Measurements from ENCODE around the gene ASTN2. TPM values are rescaled to one million over a fixed set of nuclear protein-coding genes. Genes with fewer than 3 reads are reported as not detected.

Gene ASTN2
- total RNA-seq, 5 donors from 2014 or later (not counting 1 experiment from before 2014, with no cell fraction given), result 3.7 to 4.8 (median 4.4) TPM

DNA sequence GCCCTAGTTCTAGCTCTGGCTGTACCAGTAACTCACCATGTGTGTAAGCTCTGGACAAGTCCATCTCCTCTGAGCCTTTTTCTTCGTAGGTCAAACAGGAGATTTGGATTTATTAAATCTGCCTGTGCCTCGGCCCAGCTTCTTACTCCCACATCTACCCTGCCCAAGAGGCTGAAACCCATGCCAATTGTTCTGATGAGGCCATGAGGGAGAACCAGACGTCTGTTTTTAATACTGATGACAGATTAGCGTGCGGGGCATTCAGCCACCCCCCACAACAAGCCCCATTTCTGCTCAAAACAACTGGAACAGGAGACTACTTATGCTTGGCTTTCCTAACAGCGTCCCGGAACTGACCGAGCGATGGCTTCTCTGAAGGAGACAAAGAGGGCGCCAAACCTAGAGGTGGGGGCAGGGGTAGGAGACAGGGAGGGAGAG, 808.9 kb downstream of the ASTN2 start:
- no peaks in the 10 kb centered on the region for H3K27me3 ChIP-seq (replicated peaks in 1 of 2; ENCODE audit: control insufficient read depth in 2 of 2, extremely low read depth in 1 of 2, insufficient read depth in 2 of 2, low read length in 1 of 2)
- no peak overlapping the region for H3K4me3 Mint-ChIP-seq

DNA sequence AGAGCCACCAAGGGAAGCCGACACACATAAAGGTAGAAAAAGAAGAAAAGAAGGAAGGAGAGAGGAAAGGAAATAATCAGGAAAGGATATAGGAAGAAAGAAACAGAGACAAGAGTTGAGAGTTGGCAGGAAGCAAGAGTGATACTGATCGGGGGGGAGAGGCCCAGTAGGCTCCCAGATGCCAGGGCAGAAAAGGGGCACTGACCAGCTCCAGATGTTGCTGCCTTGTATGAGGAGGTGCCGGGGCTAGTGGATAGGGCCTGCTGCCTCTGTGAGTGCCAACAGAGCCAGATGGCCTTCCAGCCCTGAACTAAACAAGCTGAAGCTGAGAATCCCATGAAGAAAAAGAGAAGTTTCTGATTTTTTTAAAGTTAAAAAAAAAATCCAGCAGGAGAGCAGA, 809.8 kb downstream of the ASTN2 start:
- ChIA-PET POLR2A (no interaction called here), CTCF (no interaction called here)
- ATAC-seq (replicated peaks in 1 of 4) (no peak), DNase-seq (no peak)
- Histone ChIP-seq H3K27me3 (replicated peaks in 1 of 2; ENCODE audit: control insufficient read depth in 2 of 2, extremely low read depth in 1 of 2, insufficient read depth in 2 of 2, low read length in 1 of 2) (no peaks in the 10 kb centered on the region), H3K4me1 (ENCODE audit: control insufficient read depth in 1 of 2, extremely low read depth in 1 of 2, insufficient read depth in 2 of 2, low read length in 2 of 2) (no peaks in the 10 kb centered on the region), H3K27ac (ENCODE audit: low read length) (no peak overlapping the region), H3K36me3 (ENCODE audit: control insufficient read depth in 2 of 2, extremely low read depth in 1 of 2, insufficient read depth in 1 of 2, low read length in 1 of 2) (peaks cover 0 to 4% of the 10 kb centered on the region in 2 donors), H3K9me3 (no peaks in the 10 kb centered on the region), H3K4me3 (ENCODE audit: control insufficient read depth in 1 of 2, extremely low read depth in 1 of 2, low read length in 1 of 2) (no peak overlapping the region)
- no peaks in the 10 kb centered on the region for H3K27me3 Mint-ChIP-seq
- no peak overlapping the region for H3K4me3 Mint-ChIP-seq
- no peak overlapping the region for H3K27ac Mint-ChIP-seq
- H3K36me3 Mint-ChIP-seq, result peaks cover 41% of the 10 kb centered on the region
- peaks cover 0 to 4% (median 0%) of the 10 kb centered on the region in 3 donors for H3K9me3 Mint-ChIP-seq
- H3K4me1 Mint-ChIP-seq, result no peaks in the 10 kb centered on the region
- WGBS (ENCODE audit: insufficient coverage), result 87% methylated on average over 3 of the region's 3 CpGs

More for the DNA sequence above, 808.9 kb downstream of the ASTN2 start:
- H3K27me3 Mint-ChIP-seq, result no peaks in the 10 kb centered on the region
- H3K9me3 Mint-ChIP-seq, result peaks cover 0 to 4% (median 0%) of the 10 kb centered on the region in 3 donors
- WGBS (ENCODE audit: insufficient coverage), result 100% methylated on average over 5 of the region's 10 CpGs
- no peak overlapping the region for H3K27ac ChIP-seq (ENCODE audit: low read length)
- ATAC-seq (replicated peaks in 1 of 4) (no peak), DNase-seq (no peak)
- POLR2A ChIA-PET, result no interaction called here
- CTCF ChIA-PET, result no interaction called here
- no peaks in the 10 kb centered on the region for H3K4me1 Mint-ChIP-seq
- peaks cover 0 to 4% of the 10 kb centered on the region in 2 donors for H3K36me3 ChIP-seq (ENCODE audit: control insufficient read depth in 2 of 2, extremely low read depth in 1 of 2, insufficient read depth in 1 of 2, low read length in 1 of 2)
- H3K4me3 ChIP-seq (ENCODE audit: control insufficient read depth in 1 of 2, extremely low read depth in 1 of 2, low read length in 1 of 2), result no peak overlapping the region
- no peak overlapping the region for H3K27ac Mint-ChIP-seq
- H3K36me3 Mint-ChIP-seq, result peaks cover 41% of the 10 kb centered on the region
- no peaks in the 10 kb centered on the region for H3K9me3 ChIP-seq
- no peaks in the 10 kb centered on the region for H3K4me1 ChIP-seq (ENCODE audit: control insufficient read depth in 1 of 2, extremely low read depth in 1 of 2, insufficient read depth in 2 of 2, low read length in 2 of 2)

DNA sequence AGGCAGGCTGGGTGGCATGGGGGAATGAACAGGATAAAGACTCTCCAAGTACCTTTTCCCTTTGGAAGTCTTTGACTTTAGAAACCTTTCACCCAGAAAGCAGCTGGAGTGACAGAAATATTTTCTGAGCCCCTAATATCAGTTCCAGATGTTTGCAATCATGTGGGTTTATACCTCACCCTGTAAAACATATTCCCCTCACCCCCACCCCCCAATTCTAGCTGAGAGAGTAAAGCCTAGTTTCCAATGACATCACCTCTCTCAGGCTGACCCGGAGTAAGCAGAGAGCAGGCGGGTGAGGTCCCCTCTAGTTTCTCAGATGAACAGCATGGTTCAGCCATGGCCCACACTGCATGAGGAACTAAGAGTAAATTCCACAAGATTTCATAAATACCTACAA, 810.6 kb downstream of the ASTN2 start:
- DNase-seq (no peak), ATAC-seq (replicated peaks in 1 of 4) (no peak)
- Mint-ChIP-seq H3K36me3 (peaks cover 47% of the 10 kb centered on the region), H3K4me1 (no peaks in the 10 kb centered on the region), H3K27me3 (no peaks in the 10 kb centered on the region), H3K9me3 (peaks cover 0 to 4% (median 0%) of the 10 kb centered on the region in 3 donors), H3K4me3 (no peak overlapping the region), H3K27ac (no peak overlapping the region)
- Histone ChIP-seq H3K4me1 (ENCODE audit: control insufficient read depth in 1 of 2, extremely low read depth in 1 of 2, insufficient read depth in 2 of 2, low read length in 2 of 2) (no peaks in the 10 kb centered on the region), H3K9me3 (no peaks in the 10 kb centered on the region), H3K36me3 (ENCODE audit: control insufficient read depth in 2 of 2, extremely low read depth in 1 of 2, insufficient read depth in 1 of 2, low read length in 1 of 2) (peaks cover 0 to 4% of the 10 kb centered on the region in 2 donors), H3K27ac (ENCODE audit: low read length) (no peak overlapping the region), H3K27me3 (replicated peaks in 1 of 2; ENCODE audit: control insufficient read depth in 2 of 2, extremely low read depth in 1 of 2, insufficient read depth in 2 of 2, low read length in 1 of 2) (no peaks in the 10 kb centered on the region), H3K4me3 (ENCODE audit: control insufficient read depth in 1 of 2, extremely low read depth in 1 of 2, low read length in 1 of 2) (no peak overlapping the region)
- ChIA-PET POLR2A (no interaction called here), CTCF (no interaction called here)
- 80% methylated on average over 1 of the region's 2 CpGs for whole genome bisulfite sequencing (ENCODE audit: insufficient coverage)

DNA sequence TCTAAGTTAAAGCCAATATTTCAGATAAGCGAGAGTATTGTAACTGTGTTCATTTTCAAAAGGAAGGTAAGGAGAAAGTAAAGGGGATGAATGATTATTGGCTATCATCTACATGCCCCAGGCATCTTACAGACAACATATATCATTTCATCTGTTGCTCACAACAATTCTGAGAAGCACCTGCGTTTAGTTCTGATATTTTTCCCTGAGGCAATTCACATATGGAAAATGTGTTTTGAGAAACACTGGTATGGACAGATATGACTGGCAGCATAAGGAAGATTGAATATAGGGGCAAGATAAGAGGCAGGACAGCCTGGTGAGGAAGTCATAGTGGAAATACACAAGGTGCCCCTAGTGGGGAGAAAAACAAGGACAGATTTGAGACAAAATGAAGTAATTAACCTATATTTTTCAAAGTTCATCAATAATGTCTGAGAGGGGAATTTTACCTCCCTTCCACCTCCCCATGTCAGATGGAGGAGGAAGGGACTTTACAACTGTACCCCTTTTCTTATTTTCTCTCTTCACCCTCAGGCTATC, 815.4 kb downstream of the ASTN2 start:
- Mint-ChIP-seq H3K36me3 (peaks cover 29% of the 10 kb centered on the region), H3K27ac (no peak overlapping the region), H3K4me1 (no peaks in the 10 kb centered on the region), H3K27me3 (no peaks in the 10 kb centered on the region), H3K9me3 (no peaks in the 10 kb centered on the region), H3K4me3 (no peak overlapping the region)
- no peaks in the 10 kb centered on the region for H3K36me3 ChIP-seq (ENCODE audit: control insufficient read depth in 2 of 2, extremely low read depth in 1 of 2, insufficient read depth in 1 of 2, low read length in 1 of 2)
- no peak overlapping the region for H3K27ac ChIP-seq (ENCODE audit: low read length)
- DNase-seq (no peak), ATAC-seq (replicated peaks in 1 of 4) (no peak)
- POLR2A ChIA-PET, result no interaction called here
- 80% methylated on average over 1 of the region's 2 CpGs for WGBS (ENCODE audit: insufficient coverage)
- H3K27me3 ChIP-seq (replicated peaks in 1 of 2; ENCODE audit: control insufficient read depth in 2 of 2, extremely low read depth in 1 of 2, insufficient read depth in 2 of 2, low read length in 1 of 2), result no peaks in the 10 kb centered on the region
- no peak overlapping the region for H3K4me3 ChIP-seq (ENCODE audit: control insufficient read depth in 1 of 2, extremely low read depth in 1 of 2, low read length in 1 of 2)
- H3K9me3 ChIP-seq, result no peaks in the 10 kb centered on the region
- H3K4me1 ChIP-seq (ENCODE audit: control insufficient read depth in 1 of 2, extremely low read depth in 1 of 2, insufficient read depth in 2 of 2, low read length in 2 of 2), result no peaks in the 10 kb centered on the region
- CTCF ChIA-PET, result no interaction called here

DNA sequence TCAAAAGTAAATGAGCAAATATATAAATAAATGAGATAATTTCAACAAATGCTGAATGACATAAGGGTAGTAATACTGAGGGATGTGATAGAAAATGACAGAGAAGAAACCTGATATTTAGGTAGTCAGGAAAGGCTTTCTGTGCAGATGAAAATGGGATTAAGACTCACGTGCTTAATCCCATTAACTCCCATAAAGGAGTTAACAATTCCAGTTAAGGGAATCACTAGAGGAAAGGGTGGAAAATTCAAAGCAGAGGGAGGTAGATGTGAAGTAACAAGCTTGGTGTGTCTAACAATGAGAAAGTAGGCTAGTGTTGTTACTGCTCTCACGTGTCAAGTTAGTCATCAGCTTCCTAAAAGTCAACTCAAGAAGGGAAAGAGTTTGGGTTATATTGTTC, 818.2 kb downstream of the ASTN2 start:
- Mint-ChIP-seq H3K27me3 (no peaks in the 10 kb centered on the region), H3K4me1 (no peaks in the 10 kb centered on the region), H3K9me3 (no peaks in the 10 kb centered on the region), H3K27ac (no peak overlapping the region), H3K36me3 (peaks cover 44% of the 10 kb centered on the region), H3K4me3 (no peak overlapping the region)
- H3K27me3 ChIP-seq (replicated peaks in 1 of 2; ENCODE audit: control insufficient read depth in 2 of 2, extremely low read depth in 1 of 2, insufficient read depth in 2 of 2, low read length in 1 of 2), result no peaks in the 10 kb centered on the region
- H3K4me3 ChIP-seq (ENCODE audit: control insufficient read depth in 1 of 2, extremely low read depth in 1 of 2, low read length in 1 of 2), result no peak overlapping the region
- H3K9me3 ChIP-seq, result no peaks in the 10 kb centered on the region
- DNase-seq, result no peak
- no CpG with 5 or more reads among the region's 2 CpGs for WGBS (ENCODE audit: insufficient coverage)
- no peaks in the 10 kb centered on the region for H3K4me1 ChIP-seq (ENCODE audit: control insufficient read depth in 1 of 2, extremely low read depth in 1 of 2, insufficient read depth in 2 of 2, low read length in 2 of 2)
- POLR2A ChIA-PET, result no interaction called here
- H3K36me3 ChIP-seq (ENCODE audit: control insufficient read depth in 2 of 2, extremely low read depth in 1 of 2, insufficient read depth in 1 of 2, low read length in 1 of 2), result no peaks in the 10 kb centered on the region
- no peak overlapping the region for H3K27ac ChIP-seq (ENCODE audit: low read length)
- CTCF ChIA-PET, result no interaction called here
- no peak for ATAC-seq (replicated peaks in 1 of 4)

DNA sequence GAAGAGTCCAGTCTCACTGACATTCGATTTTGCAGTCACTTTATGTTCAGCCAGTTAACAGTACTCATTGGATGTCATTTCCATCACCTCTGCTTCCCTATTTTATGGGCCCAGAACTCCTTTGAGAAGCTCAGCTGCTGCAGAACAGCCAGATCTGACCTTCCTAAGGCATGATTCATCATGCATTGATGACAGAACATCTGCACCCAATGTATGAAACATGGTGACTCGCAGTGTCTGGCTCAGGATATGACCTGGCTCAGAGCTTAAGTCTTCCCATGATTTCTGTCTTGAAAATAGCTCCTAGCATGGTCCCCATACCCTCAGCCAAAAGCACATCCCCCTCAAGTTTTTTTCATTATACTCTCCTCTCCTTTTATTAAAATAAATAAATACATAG, 820.3 kb downstream of the ASTN2 start:
- POLR2A ChIA-PET, result no interaction called here

DNA sequence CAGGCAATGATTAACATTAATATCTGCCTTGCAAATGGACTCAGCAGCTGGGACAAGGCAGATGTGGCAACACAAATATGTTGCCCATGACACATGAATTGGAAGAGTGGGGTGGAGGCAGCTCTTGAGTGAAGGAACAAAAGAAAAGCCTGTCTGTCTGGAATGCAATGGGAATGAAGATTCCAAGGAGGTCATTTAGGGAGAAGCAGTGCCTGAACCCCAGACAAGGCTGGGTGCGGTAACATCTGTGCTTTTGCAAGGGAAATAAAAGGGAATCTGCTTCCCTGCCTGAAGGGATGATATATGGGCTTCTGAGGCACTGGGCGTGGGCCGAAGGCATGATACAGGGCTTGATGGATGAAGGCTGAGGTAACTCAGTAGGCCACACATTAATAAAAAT, 821.9 kb downstream of the ASTN2 start:
- WGBS (ENCODE audit: insufficient coverage), result 100% methylated on average over 1 of the region's 3 CpGs
- ATAC-seq (replicated peaks in 1 of 4) (no peak), DNase-seq (no peak)
- Histone ChIP-seq H3K27me3 (replicated peaks in 1 of 2; ENCODE audit: control insufficient read depth in 2 of 2, extremely low read depth in 1 of 2, insufficient read depth in 2 of 2, low read length in 1 of 2) (no peaks in the 10 kb centered on the region), H3K9me3 (no peaks in the 10 kb centered on the region), H3K36me3 (ENCODE audit: control insufficient read depth in 2 of 2, extremely low read depth in 1 of 2, insufficient read depth in 1 of 2, low read length in 1 of 2) (no peaks in the 10 kb centered on the region), H3K4me1 (ENCODE audit: control insufficient read depth in 1 of 2, extremely low read depth in 1 of 2, insufficient read depth in 2 of 2, low read length in 2 of 2) (no peaks in the 10 kb centered on the region), H3K4me3 (ENCODE audit: control insufficient read depth in 1 of 2, extremely low read depth in 1 of 2, low read length in 1 of 2) (no peak overlapping the region), H3K27ac (ENCODE audit: low read length) (no peak overlapping the region)
- Mint-ChIP-seq H3K4me3 (no peak overlapping the region), H3K36me3 (peaks cover 41% of the 10 kb centered on the region), H3K9me3 (peaks cover 0 to 18% (median 14%) of the 10 kb centered on the region in 3 donors), H3K27me3 (no peaks in the 10 kb centered on the region), H3K27ac (no peak overlapping the region), H3K4me1 (no peaks in the 10 kb centered on the region)
- POLR2A ChIA-PET, result no interaction called here
- CTCF ChIA-PET, result no interaction called here

More for the DNA sequence above, 820.3 kb downstream of the ASTN2 start:
- Mint-ChIP-seq H3K36me3 (peaks cover 40% of the 10 kb centered on the region), H3K4me3 (no peak overlapping the region), H3K27me3 (no peaks in the 10 kb centered on the region), H3K27ac (no peak overlapping the region), H3K4me1 (no peaks in the 10 kb centered on the region), H3K9me3 (peaks cover 0 to 2% (median 1%) of the 10 kb centered on the region in 3 donors)
- Histone ChIP-seq H3K27ac (ENCODE audit: low read length) (no peak overlapping the region), H3K4me1 (ENCODE audit: control insufficient read depth in 1 of 2, extremely low read depth in 1 of 2, insufficient read depth in 2 of 2, low read length in 2 of 2) (no peaks in the 10 kb centered on the region), H3K36me3 (ENCODE audit: control insufficient read depth in 2 of 2, extremely low read depth in 1 of 2, insufficient read depth in 1 of 2, low read length in 1 of 2) (no peaks in the 10 kb centered on the region), H3K4me3 (ENCODE audit: control insufficient read depth in 1 of 2, extremely low read depth in 1 of 2, low read length in 1 of 2) (no peak overlapping the region), H3K27me3 (replicated peaks in 1 of 2; ENCODE audit: control insufficient read depth in 2 of 2, extremely low read depth in 1 of 2, insufficient read depth in 2 of 2, low read length in 1 of 2) (no peaks in the 10 kb centered on the region), H3K9me3 (no peaks in the 10 kb centered on the region)
- DNase-seq, result no peak
- CTCF ChIA-PET, result no interaction called here
- 80% methylated on average over 2 of the region's 2 CpGs for WGBS (ENCODE audit: insufficient coverage)
- no peak for ATAC-seq (replicated peaks in 1 of 4)
